ENCODE results near the gene USP3.

DNA sequence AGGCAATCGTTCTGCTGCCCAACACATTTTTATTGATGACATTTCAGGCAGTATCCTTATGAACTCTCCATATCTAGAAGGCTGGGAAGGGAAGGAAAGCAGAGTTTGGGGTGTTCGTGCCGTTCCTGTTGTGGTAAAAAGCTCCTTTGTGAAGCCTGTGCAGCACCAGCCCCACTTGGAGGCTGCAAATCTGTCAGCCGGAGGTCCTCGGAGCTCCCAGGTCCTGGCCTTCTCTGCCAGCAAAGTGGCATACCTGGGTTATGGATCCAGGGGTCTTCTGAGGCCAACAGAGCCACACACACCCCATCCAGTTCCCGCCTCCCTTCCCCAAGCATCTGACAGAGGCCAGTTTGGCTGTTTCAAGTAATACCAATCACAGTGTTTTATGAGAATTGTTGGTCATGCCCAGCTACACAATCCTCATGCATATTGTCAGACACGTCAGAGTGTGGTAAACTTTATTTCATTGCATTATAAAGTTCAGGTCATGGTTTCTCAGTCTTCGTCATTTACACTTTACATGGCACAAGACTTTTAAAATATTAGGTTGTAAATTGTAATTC is 15.9 kb upstream of the USP3 start:
- TF ChIP-seq EZH2phosphoT487 (IDR thresholded peaks at IDR 0.05) = no peak
- TF ChIP-seq, protein P1, sequence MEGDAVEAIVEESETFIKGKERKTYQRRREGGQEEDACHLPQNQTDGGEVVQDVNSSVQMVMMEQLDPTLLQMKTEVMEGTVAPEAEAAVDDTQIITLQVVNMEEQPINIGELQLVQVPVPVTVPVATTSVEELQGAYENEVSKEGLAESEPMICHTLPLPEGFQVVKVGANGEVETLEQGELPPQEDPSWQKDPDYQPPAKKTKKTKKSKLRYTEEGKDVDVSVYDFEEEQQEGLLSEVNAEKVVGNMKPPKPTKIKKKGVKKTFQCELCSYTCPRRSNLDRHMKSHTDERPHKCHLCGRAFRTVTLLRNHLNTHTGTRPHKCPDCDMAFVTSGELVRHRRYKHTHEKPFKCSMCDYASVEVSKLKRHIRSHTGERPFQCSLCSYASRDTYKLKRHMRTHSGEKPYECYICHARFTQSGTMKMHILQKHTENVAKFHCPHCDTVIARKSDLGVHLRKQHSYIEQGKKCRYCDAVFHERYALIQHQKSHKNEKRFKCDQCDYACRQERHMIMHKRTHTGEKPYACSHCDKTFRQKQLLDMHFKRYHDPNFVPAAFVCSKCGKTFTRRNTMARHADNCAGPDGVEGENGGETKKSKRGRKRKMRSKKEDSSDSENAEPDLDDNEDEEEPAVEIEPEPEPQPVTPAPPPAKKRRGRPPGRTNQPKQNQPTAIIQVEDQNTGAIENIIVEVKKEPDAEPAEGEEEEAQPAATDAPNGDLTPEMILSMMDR (IDR thresholded peaks at IDR 0.05) = no peak
- no peak for TF ChIP-seq EZH2 (IDR thresholded peaks at IDR 0.05)
